Omental fat pad (tissue), 4 donors: ENCODE measurements around the gene HNRNPA1. TPM values are rescaled to one million over a fixed set of nuclear protein-coding genes. Genes with fewer than 3 reads are reported as not detected.

ENCODE experiments used
- ATAC-seq: fragments of 150-250 bp; one replicate; pipeline ENCODE4 v1.9.1; 2016; ENCODE audit warnings: mild to moderate bottlenecking, moderate library complexity; ENCODE audit not compliant: low FRiP score
- DNase-seq: peaks from one replicate; pipeline ENCODE4 v3.0.0-alpha.2; 2019; ENCODE audit warnings: low spot score
- CTCF ChIP-seq, 3 donors: fragments of 450-650 bp; IDR thresholded peaks; one replicate each; pipeline ENCODE4 v1.5.1; 2016 to 2017; ENCODE audit warnings: antibody characterized with exemption in 3 of 3, mild to moderate bottlenecking in 3 of 3, moderate library complexity in 2 of 3
- total RNA-seq, 4 donors: library from RNA; depleted of rRNA; stranded (reverse); fragments of >200 nt; gene quantifications; one replicate each; pipeline ENCODE4 v1.1.0, GENCODE V29; 2016

HNRNPA1 gene
- total RNA-seq, 4 donors from 2014 or later, result 352 to 497 (median 414) TPM

- DNase-seq (no peak), ATAC-seq (peak; percentile 76)
- no peak for TF ChIP-seq CTCF (IDR thresholded peaks at IDR 0.05)
Measured at GRCh38 chr12:54259194-54260011, 21.1 kb upstream of the HNRNPA1 start.

GRCh38 chr12:54261815-54262402 lies 18.6 kb upstream of the HNRNPA1 start:
- no peak for TF ChIP-seq CTCF (IDR thresholded peaks at IDR 0.05)
- ATAC-seq (no peak), DNase-seq (no peak)

- TF ChIP-seq CTCF (IDR thresholded peaks at IDR 0.05), result no peak
- ATAC-seq, result peak; percentile 30
Measured at GRCh38 chr12:54262403-54262925, 18.1 kb upstream of the HNRNPA1 start.

GRCh38 chr12:54265364-54265812 lies 15.1 kb upstream of the HNRNPA1 start:
- DNase-seq (no peak), ATAC-seq (no peak)
- no peak for TF ChIP-seq CTCF (IDR thresholded peaks at IDR 0.05)

More at GRCh38 chr12:54262403-54262925, 18.1 kb upstream of the HNRNPA1 start:
- no peak for DNase-seq

GRCh38 chr12:54266852-54267251 lies 13.7 kb upstream of the HNRNPA1 start:
- DNase-seq (no peak), ATAC-seq (no peak)
- TF ChIP-seq CTCF (IDR thresholded peaks at IDR 0.05), result no peak

- no peak for ATAC-seq
- TF ChIP-seq CTCF (IDR thresholded peaks at IDR 0.05), result no peak
- no peak for DNase-seq
Measured at GRCh38 chr12:54270345-54270744, 10.2 kb upstream of the HNRNPA1 start.
